Measurements from ENCODE around the gene DSPP. TPM values are rescaled to one million over a fixed set of nuclear protein-coding genes. Genes with fewer than 3 reads are reported as not detected.
A peak's percentile ranks its signal among the peaks of the same experiment; 100 is the strongest.

Gene DSPP
- total RNA-seq (not detected), polyA plus RNA-seq (not detected)
- long read RNA-seq, donor 1 = 0 reads
- long read RNA-seq, donor 2 = 0 reads
- long read RNA-seq, donor 3 = 0 reads
- long read RNA-seq, donor 4 = 0 reads
- long read RNA-seq, donor 5 = 0 reads
- long read RNA-seq, donor 6 = 0 reads
- long read RNA-seq, donor 7 = 0 reads
- long read RNA-seq, donor 8 = 0 reads
- long read RNA-seq, donor 9 = 0 reads
- long read RNA-seq, donor 10 = 0 reads

GRCh38 chr4:87608229-87608628 is at the start of gene DSPP:
Gene DSPP (plus strand): TSS chr4:87608529. CDS start chr4:87610909, 2,380 bp downstream.
- TF ChIP-seq POLR2AphosphoS5 (IDR thresholded peaks at IDR 0.05) (no peak), POLR2A (IDR thresholded peaks at IDR 0.05) (no peak), EP300 (IDR thresholded peaks at IDR 0.05) (no peak)
- TF ChIP-seq, protein P1, sequence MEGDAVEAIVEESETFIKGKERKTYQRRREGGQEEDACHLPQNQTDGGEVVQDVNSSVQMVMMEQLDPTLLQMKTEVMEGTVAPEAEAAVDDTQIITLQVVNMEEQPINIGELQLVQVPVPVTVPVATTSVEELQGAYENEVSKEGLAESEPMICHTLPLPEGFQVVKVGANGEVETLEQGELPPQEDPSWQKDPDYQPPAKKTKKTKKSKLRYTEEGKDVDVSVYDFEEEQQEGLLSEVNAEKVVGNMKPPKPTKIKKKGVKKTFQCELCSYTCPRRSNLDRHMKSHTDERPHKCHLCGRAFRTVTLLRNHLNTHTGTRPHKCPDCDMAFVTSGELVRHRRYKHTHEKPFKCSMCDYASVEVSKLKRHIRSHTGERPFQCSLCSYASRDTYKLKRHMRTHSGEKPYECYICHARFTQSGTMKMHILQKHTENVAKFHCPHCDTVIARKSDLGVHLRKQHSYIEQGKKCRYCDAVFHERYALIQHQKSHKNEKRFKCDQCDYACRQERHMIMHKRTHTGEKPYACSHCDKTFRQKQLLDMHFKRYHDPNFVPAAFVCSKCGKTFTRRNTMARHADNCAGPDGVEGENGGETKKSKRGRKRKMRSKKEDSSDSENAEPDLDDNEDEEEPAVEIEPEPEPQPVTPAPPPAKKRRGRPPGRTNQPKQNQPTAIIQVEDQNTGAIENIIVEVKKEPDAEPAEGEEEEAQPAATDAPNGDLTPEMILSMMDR (IDR thresholded peaks at IDR 0.05) = no peak
- H3K36me3 ChIP-seq = no peaks in the 10 kb centered on the region
- H3K27ac ChIP-seq = no peak within 1 kb of the TSS
- no peaks in the 10 kb centered on the region for H3K4me1 ChIP-seq
- DNase-seq = no peak
- WGBS, 5 donors = 74 to 89% (median 88%) methylated on average over 4 of the region's 4 CpGs
- H3K27me3 ChIP-seq = no peaks in the 10 kb centered on the region
- intact Hi-C loops (cut with DNase I; ENCODE audit: low total_unique reads) = no loop called here
- H3K9me3 ChIP-seq = no peaks in the 10 kb centered on the region
- H3K4me3 ChIP-seq = no peak within 1 kb of the TSS

DNA sequence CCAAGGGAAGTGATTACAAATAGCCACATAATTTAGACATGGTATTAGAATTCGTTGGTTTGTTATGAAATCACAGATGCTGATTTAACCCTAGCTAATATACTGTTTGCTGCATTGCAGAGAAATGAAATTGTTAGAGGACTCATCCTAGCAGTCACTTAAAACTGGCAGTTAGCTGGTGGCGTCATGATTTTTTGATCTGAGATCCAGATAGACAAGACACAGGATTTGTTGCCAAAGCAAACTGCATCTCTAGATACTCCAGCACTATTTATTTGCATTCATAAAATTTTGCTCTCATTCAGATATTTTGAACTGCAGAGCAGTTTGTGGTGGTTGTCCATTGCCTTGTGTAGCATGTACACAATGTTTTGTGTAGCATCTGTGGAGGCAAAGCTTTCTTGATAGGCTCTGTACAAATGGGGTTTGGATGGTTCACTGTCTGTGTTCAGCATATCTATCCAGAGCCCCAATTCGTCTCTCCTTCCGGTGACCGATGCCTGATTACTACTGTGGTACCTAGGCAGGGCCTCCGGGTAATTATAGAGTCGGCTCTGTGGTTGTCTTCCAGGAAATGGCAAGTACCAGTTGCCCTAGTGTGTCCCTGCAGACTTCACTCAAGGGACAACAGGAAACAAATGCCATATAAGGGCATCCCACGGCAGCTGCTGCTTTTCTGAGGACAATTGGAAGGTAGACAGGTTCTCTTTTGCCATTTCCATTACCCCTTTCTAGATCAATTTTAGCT is 49.1 kb upstream of the DSPP start:
- no peaks in the 10 kb centered on the region for H3K9me3 ChIP-seq
- TF ChIP-seq, protein P1 (IDR thresholded peaks at IDR 0.05) = no peak
- no peak for TF ChIP-seq POLR2AphosphoS5 (IDR thresholded peaks at IDR 0.05)
- no peak overlapping the region for H3K27ac ChIP-seq
- H3K27me3 ChIP-seq = no peaks in the 10 kb centered on the region
- H3K4me1 ChIP-seq = no peaks in the 10 kb centered on the region
- no peak overlapping the region for H3K4me3 ChIP-seq
- no peaks in the 10 kb centered on the region for H3K36me3 ChIP-seq
- peak; percentile 26 to 34 for DNase-seq
- WGBS, 5 donors = 41 to 60% (median 49%) methylated on average over 8 of the region's 8 CpGs
- intact Hi-C loops (cut with DNase I; ENCODE audit: low total_unique reads) = no loop called here

DNA sequence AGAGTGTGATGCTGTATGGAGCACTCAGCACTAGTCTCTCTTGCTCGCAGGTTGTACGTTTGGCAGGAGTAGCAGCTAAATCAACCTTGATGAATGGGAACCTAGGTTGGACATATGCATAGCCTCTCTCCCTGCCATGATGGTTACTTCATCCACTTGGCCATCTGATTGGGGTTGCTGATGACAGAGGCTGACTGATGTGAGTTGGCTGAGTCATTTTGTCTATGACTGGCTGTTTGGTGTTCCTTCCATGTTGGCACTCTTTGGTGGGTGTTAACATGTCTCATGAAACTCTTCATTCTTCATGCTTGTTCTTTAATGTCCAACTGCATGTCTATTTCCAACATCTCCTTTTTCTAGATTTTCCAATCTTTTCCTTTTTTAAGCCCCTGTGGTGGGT is 47.5 kb upstream of the DSPP start:
- no peaks in the 10 kb centered on the region for H3K27me3 ChIP-seq
- no peak overlapping the region for H3K27ac ChIP-seq
- 93 to 100% (median 96%) methylated on average over 2 of the region's 2 CpGs for WGBS, 5 donors
- H3K4me3 ChIP-seq = no peak overlapping the region
- no peaks in the 10 kb centered on the region for H3K9me3 ChIP-seq
- no peaks in the 10 kb centered on the region for H3K4me1 ChIP-seq
- DNase-seq = no peak
- no peak for TF ChIP-seq POLR2A (IDR thresholded peaks at IDR 0.05)
- H3K36me3 ChIP-seq = no peaks in the 10 kb centered on the region
- intact Hi-C loops (cut with DNase I; ENCODE audit: low total_unique reads) = no loop called here

GRCh38 chr4:87565746-87566145 is 42.6 kb upstream of the DSPP start:
- Histone ChIP-seq H3K9me3 (no peaks in the 10 kb centered on the region), H3K27ac (no peak overlapping the region), H3K4me1 (no peaks in the 10 kb centered on the region), H3K27me3 (no peaks in the 10 kb centered on the region), H3K4me3 (no peak overlapping the region), H3K36me3 (no peaks in the 10 kb centered on the region)
- WGBS, 5 donors = 67 to 78% (median 71%) methylated on average over 4 of the region's 4 CpGs
- TF ChIP-seq, protein P1 (IDR thresholded peaks at IDR 0.05) = no peak
- no peak for TF ChIP-seq EP300 (IDR thresholded peaks at IDR 0.05)
- TF ChIP-seq POLR2AphosphoS5 (IDR thresholded peaks at IDR 0.05) = no peak
- no peak for TF ChIP-seq POLR2A (IDR thresholded peaks at IDR 0.05)
- no peak for DNase-seq
- intact Hi-C loops (cut with DNase I; ENCODE audit: low total_unique reads) = no loop called here

DNA sequence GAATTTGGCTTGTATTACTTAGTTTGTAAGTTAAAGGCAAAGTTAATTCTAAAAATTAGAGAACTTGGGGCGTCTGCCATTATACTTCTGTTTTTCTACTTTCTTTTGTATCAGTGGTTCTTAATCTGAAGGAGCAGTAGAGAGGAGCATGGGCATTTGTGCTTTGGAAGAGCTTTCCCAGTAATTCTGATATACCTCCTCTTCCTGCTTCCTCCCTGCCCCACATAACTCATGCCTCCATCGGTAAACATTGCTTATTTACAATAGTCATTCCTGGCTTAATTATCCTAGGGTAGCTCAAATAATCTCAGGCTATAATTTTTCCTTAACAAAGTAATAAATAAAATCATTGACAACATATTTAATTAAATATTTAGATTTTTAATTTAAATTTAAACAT is 42.1 kb upstream of the DSPP start:
- TF ChIP-seq POLR2A (IDR thresholded peaks at IDR 0.05) (no peak), EP300 (IDR thresholded peaks at IDR 0.05) (no peak), POLR2AphosphoS5 (IDR thresholded peaks at IDR 0.05) (no peak)
- TF ChIP-seq, protein P1 (IDR thresholded peaks at IDR 0.05) = no peak
- WGBS, 5 donors = 26 to 49% (median 33%) methylated on average over 2 of the region's 2 CpGs
- Histone ChIP-seq H3K27ac (no peak overlapping the region), H3K9me3 (no peaks in the 10 kb centered on the region), H3K36me3 (no peaks in the 10 kb centered on the region), H3K27me3 (no peaks in the 10 kb centered on the region), H3K4me1 (no peaks in the 10 kb centered on the region), H3K4me3 (no peak overlapping the region)
- no peak for DNase-seq
- intact Hi-C loops (cut with DNase I; ENCODE audit: low total_unique reads) = no loop called here
